AG04450 (cell line): ENCODE results near the gene COPG1. TPM values are rescaled to one million over a fixed set of nuclear protein-coding genes. Genes with fewer than 3 reads are reported as not detected.

Experiments
- CTCF ChIA-PET: fragments of 300-600, 350-600 bp; formaldehyde crosslinking; extraction: SDS; loops from one replicate; lab custom pipeline; 2022; ENCODE audit warnings: antibody characterized with exemption, inconsistent platforms; lab: Charles Lee
- POLR2A ChIA-PET: fragments of 350-600 bp; formaldehyde crosslinking; extraction: SDS; loops from one replicate; lab custom pipeline; 2021; ENCODE audit warnings: antibody characterized with exemption, inconsistent platforms; lab: Yijun Ruan, JAX
- DNase-seq: peaks from one replicate; pipeline ENCODE4 v3.0.0-alpha.2; 2011; ENCODE audit warnings: low read depth, low spot score
- H3K27ac ChIP-seq: one replicate; pipeline ENCODE4 v1.5.1; 2012; ENCODE audit warnings: low read depth, low read length, control low read depth
- H3K27me3 ChIP-seq: one replicate; pipeline ENCODE4 v1.6.0; 2012; ENCODE audit warnings: low read length; ENCODE audit not compliant: control insufficient read depth, insufficient read depth
- H3K4me3 ChIP-seq: 2 replicates; pipeline ENCODE4 v1.5.1; 2011; ENCODE audit warnings: mild to moderate bottlenecking, low read depth, low read length, control low read depth
- H3K9me3 ChIP-seq: 2 replicates; pipeline ENCODE4 v1.5.1; 2012; ENCODE audit warnings: low read length; ENCODE audit not compliant: control insufficient read depth, insufficient read depth
- polyA plus RNA-seq: library from polyadenylated mRNA; depleted of rRNA; stranded (reverse); fragments of >200 nt; gene quantifications from 2 replicates; pipeline ENCODE4 v1.2.3, GENCODE V29; 2011
- TF ChIP-seq, protein P1 (sequence below): IDR thresholded peaks from 2 replicates; pipeline ENCODE4 v1.5.1; 2011; ENCODE audit warnings: low read depth, low read length, control low read depth, inconsistent platforms

COPG1 gene
- polyA plus RNA-seq, 1 experiment, result 229 TPM

DNA sequence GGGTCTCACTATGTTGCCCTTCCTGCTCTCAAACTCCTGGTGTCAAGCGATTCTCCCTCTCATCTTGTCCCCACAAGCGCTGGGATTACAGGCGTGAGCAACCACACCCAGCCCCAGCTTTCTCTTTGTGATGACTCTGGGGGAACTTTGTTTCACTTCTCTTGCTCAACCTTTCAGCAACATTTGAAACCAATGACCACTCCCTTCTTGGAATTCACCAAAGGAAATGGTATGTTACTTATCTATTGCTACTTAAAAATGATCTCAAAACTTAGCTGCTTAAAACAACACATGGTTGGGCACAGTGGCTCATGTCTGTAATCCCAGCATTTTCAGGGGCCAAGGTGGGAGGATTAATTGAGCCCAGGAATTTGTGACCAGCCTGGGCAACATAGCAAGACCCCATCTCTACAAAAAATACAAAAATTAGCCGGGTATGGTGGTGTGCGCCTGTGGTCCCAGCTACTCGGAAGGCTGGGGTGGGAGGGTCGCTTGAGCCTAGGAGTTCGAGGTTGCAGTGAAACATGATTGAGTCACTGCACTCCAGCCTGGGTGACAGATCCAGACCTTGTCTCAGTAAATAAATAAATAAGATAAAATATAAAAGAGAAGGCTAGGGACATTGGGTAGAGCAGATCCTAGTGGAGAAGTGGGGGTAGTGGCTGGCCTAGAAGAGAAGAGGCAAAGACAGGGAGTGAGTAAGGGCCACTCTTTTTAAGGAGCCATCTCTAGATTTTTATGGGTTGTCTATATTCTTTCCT is 10.3 kb upstream of the COPG1 start:
- Histone ChIP-seq H3K27me3 (no peaks in the 10 kb centered on the region), H3K4me3 (no peak overlapping the region), H3K27ac (no peak overlapping the region), H3K9me3 (no peaks in the 10 kb centered on the region)
- ChIA-PET CTCF (interaction anchor here (1.6 kb wide), 1 partner anchor 268 kb away, joined by 5 read pairs; no protein-coding TSS in a partner anchor), POLR2A (interaction anchor here (2.0 kb wide), 1 partner anchor 10 kb away, joined by 6 read pairs; the partner anchor contains the start of gene COPG1)
- no peak for DNase-seq
- TF ChIP-seq, protein P1, sequence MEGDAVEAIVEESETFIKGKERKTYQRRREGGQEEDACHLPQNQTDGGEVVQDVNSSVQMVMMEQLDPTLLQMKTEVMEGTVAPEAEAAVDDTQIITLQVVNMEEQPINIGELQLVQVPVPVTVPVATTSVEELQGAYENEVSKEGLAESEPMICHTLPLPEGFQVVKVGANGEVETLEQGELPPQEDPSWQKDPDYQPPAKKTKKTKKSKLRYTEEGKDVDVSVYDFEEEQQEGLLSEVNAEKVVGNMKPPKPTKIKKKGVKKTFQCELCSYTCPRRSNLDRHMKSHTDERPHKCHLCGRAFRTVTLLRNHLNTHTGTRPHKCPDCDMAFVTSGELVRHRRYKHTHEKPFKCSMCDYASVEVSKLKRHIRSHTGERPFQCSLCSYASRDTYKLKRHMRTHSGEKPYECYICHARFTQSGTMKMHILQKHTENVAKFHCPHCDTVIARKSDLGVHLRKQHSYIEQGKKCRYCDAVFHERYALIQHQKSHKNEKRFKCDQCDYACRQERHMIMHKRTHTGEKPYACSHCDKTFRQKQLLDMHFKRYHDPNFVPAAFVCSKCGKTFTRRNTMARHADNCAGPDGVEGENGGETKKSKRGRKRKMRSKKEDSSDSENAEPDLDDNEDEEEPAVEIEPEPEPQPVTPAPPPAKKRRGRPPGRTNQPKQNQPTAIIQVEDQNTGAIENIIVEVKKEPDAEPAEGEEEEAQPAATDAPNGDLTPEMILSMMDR, result no peak

DNA sequence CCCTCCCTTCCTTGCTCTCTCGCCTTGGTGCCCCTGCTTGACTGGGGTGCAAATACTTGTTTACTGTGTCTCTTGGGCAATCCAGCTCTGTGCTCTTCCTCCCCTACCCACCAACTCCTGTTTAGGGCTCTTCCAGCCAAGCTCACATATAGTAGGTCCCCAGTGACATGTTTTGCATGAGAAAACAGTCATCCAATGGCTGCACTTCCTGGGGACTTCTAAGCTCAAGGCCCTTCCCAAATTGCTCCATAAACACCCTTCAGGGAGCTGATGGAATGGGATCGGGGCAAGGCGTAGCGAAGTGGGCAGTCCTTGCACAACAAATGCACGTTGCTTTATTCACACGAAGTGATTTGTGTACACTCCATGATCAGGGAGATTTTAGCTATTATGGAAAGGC is 9.4 kb upstream of the COPG1 start:
- no peak overlapping the region for H3K27ac ChIP-seq
- POLR2A ChIA-PET, result interaction anchor here (2.0 kb wide), 1 partner anchor 10 kb away, joined by 6 read pairs; the partner anchor contains the start of gene COPG1
- TF ChIP-seq, protein P1, result no peak
- DNase-seq, result no peak
- H3K27me3 ChIP-seq, result no peaks in the 10 kb centered on the region
- no peaks in the 10 kb centered on the region for H3K9me3 ChIP-seq
- CTCF ChIA-PET, result interaction anchor here (1.0 to 1.6 kb wide), 2 partner anchors 186 to 269 kb away, joined by 4 to 5 read pairs; no protein-coding TSS in a partner anchor
- no peak overlapping the region for H3K4me3 ChIP-seq

- H3K27me3 ChIP-seq, result no peaks in the 10 kb centered on the region
- no peak overlapping the region for H3K4me3 ChIP-seq
- CTCF ChIA-PET, result interaction anchor here (1.0 to 1.6 kb wide), 2 partner anchors 187 to 270 kb away, joined by 4 to 5 read pairs; no protein-coding TSS in a partner anchor
- no peak for DNase-seq
- TF ChIP-seq, protein P1, result no peak
- no peak overlapping the region for H3K27ac ChIP-seq
- no peaks in the 10 kb centered on the region for H3K9me3 ChIP-seq
- POLR2A ChIA-PET, result interaction anchor here (2.0 kb wide), 1 partner anchor 9 kb away, joined by 6 read pairs; the partner anchor contains the start of gene COPG1
Measured at GRCh38 chr3:129240436-129240835, 9.0 kb upstream of the COPG1 start.

DNA sequence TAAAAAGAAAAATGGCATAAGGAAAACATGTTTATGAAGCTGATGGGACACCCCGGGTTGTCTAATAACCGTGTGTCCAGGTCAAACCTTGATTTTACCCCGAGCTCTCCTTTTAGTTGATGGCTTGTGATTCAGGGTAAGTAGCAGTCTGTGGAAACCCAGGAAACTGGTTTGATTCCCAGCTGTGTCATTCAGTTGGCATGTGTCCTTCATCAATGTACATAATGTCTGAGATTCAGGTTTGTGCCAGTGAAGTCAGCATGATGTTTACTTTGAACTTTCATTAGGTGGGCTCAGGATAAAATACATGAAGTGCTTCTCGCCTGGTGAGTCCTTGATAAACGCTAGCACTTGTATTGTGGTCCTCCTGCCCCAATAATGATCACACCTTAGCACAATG is 4.3 kb upstream of the COPG1 start:
- Histone ChIP-seq H3K27ac (no peak overlapping the region), H3K4me3 (no peak overlapping the region), H3K9me3 (no peaks in the 10 kb centered on the region; the same call in 1 of the 2 replicates), H3K27me3 (no peaks in the 10 kb centered on the region)
- CTCF ChIA-PET, result interaction anchor here (0.6 to 5.7 kb wide), 34 partner anchors 10 to 370 kb away, joined by 3 to 118 read pairs (median 6); partner anchors contain the start of genes CFAP92, CNBP and RAB43
- POLR2A ChIA-PET, result interaction anchor here (0.7 to 1.8 kb wide), 5 partner anchors 20 to 228 kb away, joined by 3 to 7 read pairs (median 6); partner anchors contain the start of gene CNBP
- no peak for DNase-seq
- TF ChIP-seq, protein P1, result no peak
